NCI-H1694 treated with DMSO at 0.1 percent for 48 hours (cell line): Measurements from ENCODE around the gene KIF17.
"Not testable (repeated sequence)": the region's sequence is repeated elsewhere in the genome, so short reads cannot be mapped to it uniquely, and the experiment has no call there.

Source experiments
- DNase-seq: peaks from one replicate; lab custom pipeline; 2025; lab: John Stamatoyannopoulos, UW

The KIF17 gene

DNA sequence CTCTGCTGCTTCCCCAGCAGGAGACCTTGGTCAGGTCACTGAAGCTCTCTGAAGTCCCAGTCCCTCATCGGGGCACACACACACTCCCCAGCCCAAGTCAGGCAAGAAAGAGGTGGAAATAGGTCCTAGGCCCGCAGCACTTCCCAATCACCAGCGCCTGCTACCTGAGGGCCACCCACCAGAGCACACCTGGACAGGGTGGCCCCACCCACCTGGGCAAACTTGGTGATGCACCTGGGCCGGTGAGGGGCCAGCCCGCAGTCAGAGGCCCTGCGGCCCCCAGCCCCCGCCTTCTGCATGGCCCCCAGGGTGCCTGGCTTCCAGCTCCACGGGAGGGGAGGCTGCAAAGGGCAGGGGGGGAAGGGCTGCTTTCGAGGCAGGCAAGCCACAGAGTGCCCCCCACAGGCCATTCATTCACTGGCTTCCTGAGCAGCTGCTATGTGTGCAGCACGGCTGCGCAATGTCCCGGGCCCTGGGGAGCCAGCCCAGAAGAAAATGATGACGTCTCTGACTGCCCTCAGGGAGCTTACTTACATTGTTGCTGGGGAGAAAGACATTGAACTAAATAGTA is 10.0 kb upstream of the KIF17 start:
- no peak for DNase-seq

DNA sequence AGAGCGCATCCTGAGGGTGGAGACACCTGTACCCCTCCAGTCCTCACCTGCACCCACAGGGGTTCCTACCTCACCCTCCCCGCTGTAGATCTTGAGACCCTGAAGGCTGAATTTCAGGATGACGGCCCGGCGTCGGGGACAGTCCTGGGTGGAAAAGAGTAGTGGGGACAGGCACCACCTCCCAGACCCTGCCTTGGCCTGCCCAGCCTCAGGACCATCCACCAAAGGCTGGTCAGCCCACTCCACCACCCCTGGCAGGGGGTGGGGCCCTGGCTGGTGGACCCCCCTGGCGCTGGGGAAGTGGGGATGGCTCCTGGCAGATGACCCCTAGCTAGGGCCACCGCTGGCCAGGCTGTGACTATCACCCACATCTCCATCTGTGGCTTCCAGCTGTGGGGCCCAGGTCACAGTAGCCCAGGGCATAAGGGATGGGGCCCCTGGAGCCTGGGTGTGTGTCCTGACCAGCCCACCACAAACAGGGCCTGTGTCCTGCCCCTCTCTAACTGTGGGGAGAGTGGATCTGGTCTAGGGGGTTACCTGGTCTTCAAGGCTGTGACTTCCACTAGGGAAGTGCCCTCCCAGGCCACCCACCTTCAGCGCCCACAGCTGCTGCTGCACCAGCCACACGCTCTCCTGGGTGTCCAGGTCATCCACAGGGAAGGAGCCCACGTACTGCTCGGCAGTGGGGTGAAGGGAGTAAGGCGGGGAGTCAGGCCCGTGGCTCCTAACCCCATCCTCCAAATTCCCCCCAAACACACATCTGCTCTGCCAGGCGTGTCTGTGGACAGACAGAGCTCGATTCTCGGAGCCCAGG is 9.3 kb upstream of the KIF17 start:
- no peak for DNase-seq

DNA sequence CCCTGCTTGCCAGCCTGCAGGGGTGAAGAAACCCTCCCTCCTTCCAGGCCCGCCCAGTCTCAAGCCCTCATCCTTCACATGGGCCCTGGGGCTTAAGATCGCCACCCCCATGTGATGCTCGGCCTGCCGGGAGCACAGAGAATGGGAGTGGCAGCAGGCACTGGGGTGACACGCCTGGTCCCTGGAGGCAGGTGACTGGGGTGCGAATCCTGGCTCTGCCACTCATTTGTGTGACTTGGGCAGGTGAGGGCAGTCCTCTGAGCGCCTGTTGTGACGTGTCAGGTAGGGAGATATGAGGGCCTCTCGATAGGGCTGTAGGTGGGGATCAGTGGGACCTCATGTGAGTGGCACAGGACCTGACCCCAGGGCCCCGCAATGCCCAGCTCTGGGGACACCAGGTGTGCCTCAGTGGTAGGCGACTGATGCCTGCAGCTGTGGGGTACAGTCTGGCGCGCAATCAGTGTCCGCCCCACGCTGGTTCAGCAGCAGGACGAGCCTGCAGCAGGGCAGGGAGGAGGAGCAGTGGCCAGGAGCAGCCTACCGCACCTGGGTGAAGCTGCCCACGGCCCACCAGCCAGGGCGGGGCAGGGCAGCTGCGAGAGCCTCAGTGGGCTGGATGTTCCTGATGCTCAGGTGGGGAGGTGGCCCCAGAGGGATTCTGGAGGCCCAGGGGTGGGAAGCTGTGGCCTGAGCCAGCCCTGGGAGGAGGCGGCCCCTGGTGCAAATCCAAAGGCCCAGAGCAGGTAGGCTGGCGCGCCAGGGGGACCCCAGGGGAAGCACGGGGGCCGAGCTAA is 8.5 kb upstream of the KIF17 start:
- no peak for DNase-seq

DNA sequence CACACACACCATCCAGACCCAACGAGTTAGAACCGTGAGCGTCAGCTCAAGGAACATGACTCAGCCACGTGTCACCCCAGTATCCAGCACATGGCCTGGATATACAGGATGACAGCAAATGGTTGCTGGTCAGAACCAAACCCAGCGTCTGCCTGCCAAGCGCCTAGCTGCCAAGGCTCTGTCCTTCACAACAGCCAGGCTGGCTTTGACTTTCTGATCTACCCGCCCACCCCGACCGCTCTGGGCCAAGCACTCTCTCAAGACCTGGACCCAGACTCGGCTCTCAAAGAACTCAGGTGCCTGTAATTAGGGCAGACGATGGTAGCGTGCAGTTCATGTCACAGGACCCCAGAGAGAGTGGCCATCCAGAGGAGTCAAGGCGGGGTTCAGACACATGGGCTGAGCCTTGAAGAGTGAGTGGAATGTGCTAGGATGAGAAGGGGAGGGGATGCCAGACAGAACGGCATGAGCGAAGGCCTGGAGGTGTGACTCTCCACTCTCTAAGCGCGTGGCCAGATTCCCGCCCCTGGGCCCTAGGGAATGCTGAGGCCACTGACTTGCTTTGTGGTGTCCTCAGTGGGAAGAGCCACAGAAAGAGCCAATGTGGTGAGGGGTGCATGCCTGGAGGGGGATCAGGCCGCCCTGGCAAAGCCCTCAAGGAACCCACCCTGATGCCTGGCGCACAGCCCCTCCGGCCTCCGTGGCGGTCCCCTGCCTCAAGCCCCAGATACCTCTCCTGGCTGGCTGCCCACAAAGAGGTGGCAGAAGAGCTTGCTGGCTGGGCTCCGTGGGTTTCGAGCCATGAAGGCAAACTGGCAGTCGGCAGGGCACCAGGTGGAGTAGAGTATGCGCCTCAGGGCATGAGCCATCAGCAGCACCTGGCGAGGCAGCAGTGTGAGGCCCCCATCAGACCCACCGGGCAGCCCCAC is 7.6 kb upstream of the KIF17 start:
- no peak for DNase-seq

DNA sequence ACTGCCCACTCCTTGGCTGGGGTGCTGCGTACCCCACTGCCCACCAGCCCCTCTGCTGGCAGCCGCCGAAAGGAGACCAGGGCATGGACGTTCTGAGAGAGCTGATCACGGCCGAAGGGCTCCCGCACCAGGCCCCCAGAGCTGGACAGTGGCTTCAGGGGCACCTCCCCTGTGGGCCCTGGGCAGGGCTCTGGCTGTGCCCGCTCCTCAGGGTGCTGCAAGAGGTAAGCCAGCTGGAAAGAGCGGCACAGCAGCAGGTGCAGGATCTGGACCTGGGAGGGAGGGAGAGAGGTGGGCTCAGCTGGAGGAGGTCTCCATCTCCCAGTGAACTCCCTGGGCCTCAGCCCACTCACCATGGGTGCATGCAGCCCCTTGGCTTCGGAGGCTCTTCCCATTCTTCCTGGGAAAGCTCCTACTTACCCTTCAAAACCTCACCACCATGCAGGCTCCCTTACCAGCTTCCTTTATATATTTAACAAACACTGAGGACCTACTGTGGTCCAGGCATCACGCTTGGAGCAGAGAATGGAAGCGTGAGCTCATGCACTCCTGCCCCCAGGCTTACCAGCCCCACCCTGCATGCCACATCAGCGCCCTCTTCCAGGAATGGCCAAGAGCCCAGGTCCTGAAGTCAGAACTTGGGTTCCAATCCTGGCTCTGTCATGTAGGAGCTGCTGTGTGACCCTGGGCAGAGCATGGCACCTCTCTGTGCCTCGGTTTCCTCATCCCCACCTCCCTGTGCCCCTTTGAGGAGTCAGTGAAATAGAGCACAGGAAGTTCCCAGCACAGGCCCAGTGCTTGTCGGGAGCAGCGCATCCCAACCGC is 6.8 kb upstream of the KIF17 start:
- DNase-seq: no peak

DNA sequence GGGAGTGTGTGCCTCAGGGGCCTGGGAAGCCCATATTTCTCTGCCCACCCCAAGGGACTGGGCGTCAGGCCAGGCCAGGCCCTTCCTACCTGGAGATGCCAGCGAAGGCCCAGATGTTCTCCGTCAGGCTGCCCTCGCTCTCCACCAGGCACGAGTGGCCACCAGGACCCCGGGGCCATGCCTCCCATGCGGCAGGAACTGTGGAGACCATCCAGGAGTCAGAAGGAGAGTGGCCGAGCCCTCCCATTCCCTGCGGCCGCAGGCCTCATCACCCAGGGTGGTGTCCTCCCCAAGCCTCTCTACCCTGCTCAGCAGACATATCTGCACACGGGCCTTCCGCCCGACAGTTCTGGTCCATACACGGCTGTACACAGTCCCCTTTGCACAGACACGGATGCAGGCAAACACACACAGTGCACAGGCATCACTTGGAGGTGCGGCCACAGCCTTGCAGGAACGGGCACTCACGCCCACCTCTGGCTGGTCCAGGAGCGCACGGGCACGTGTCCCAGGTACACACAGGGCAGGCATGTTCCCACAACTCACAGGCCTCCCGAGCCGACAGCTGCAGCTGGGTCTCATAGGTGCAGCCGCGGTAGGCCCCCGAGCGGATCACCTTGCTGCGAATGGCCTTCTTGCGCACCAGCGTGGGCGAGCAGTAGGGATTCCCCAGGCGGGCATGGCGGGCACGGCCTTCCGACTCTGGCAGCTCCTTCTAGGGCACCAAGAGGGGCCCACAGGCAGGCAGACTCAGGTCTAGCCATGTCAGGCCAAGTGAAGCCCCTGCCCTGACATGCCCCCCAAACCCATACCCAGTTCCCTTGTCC is 5.9 kb upstream of the KIF17 start:
- no peak for DNase-seq

DNA sequence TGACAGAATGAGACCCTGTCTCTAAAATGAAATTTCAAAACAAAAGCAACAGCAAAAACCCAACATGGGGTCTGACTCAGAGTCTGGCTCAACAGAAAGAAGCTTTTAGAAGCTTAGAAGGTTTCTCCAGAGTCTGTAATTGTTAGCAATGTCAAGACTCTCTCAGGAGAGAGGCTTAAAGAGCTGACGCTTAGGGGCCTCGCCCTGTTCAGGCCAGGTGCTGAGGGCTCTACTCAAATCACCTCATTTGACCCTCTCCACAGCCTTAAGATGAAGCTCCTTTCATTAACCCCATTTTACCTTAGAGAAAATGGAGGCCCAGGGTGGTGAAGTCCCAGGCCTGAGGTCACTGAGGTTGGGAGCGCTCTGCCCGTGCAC is 5.3 kb upstream of the KIF17 start:
- no peak for DNase-seq

DNA sequence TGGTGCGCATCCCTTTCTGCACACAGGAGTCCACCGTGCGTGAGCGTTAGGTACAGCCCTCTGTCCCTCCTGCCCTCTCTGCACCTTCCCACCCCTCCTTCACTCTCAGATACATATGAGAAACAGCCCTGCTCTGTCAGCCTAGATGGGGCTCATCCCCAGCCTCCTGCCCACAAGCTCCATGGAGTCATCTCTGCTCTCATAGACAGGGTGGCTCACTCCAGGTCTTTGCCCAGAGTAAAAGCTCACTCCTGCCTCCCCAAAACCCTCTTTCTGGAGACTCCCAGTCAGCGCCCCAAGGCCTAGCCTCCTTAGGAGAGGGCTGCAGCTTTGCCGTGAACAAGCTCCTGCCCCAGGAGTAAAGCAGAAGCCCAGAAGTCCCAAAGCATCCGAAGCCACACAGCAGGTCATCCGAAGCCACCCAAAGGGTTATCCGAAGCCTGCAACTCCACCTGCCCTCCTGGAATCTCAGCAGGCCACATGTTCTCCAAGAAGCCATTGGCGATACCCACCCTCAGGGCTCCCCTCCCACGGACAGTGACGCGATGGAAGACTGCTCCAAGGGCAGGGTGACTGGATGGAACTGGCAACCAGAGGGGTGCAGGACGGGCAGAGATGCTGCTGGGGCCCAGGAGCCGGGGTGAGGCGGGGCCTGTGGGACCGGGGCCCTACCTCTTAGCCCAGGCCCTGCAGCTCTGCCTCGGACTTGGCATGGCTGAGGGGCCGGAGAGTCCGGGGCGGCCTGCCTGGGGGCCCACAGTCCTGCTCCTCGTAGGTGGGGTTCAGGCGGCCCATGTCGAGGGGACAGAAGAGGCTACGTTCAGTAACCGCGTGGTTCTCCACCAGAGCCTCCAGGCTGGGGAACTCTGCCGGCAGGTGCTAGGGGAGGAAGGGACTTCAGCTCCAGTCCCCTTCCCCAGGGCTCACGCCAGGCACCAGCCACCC is 3.6 kb upstream of the KIF17 start:
- DNase-seq: no peak

DNA sequence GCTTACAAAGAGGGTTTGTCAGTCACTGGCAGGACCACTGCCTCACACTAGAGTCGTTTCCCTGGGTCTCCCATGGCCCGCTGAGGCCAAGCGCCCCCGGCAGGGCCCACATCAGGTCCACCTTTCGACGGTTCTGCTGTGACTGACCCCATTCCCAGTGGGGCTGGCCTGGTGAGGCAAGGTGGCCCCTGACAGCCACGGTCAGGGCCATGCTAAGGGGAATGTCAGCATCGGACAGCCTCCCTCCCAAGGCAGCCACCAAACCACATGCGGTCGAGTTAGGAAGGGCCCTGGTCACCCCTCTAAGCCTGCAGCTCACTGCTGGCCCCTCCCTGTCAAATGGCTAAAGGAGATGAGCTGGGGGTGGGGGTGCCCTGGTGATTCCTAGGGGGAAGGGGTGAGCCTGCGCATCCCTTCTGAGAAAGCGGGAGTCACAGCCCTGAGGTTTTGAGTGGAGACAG is 2.9 kb upstream of the KIF17 start:
- DNase-seq: no peak

DNA sequence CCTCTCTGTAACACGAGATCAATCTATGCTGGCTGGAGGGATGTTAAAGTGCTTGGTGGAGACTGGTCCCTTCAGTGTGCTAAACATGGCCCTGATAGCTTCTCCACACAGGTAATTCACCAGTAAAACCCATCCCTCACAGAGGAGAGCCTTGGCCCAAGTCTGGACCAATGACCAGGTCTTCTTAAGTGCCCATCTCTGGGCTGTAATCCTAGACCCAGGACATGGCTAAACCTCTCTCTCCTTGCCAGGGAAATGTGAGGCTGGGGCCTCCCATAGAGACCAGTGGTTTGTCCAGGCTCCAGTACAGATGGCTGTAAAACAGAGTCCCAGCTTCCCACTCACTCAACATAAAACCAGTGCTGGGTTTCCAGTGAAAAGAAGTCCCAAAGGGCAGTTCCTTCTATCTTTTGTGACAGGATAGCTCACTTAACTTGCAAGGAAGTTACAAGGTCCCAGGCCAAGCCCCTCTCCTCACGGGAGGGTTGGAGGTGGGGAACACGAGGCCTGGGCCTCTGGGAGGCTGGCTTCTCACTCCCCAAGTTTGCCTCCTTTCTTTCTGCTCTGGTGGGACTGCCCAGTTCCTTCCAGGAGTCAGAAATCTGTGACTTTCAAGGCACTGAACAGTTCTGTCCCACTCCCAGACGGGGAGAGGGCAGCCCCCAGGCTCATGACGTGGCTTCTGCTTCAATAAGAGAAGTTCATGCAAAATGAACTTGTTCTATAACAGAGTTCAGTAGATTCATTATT is 2.2 kb upstream of the KIF17 start:
- DNase-seq: no peak

DNA sequence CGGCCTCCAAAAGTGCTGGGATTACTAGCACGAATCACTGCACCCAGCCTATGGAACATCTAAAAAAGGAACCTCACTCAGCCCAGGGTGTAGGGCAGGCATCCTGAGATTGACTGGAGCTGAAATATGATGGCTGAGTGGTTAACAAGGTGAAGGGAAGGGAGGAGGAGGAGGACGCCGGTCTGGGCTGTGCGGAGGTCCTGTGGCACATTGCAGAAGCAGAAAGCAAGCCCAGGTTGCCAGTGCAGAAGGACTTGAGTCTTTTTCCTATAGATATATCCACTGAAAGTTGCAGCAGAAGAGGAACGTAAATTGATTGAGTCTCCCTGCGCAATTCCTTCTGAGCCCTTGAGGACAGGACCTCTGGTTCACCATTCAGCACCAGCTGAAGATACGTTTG is 1.5 kb upstream of the KIF17 start:
- no peak for DNase-seq

DNA sequence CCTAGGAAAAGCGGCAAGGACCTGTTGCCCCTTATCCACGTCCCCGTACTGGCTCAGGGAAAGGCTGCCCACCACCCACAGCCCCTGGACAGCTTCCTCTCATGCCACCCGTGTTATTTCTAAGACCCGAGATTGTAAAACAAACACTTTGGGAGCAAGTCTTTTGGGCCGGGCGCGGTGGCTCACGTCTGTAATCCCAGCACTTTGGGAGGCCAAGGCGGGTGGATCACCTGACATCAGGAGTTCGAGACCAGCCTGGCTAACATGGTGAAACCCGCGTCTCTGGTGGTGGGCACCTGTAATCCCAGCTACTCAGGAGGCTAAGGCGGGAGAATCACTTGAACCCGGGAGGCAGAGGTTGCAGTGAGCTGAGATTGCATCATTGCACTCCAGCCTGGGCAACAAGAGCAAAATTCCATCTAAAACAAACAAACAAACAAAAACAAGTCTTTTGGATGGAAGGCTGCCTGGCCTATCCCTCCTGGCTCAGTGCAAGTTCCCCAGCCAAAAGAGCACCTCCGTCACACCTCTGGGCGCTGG is 606 bp upstream of the KIF17 start:
- not testable (repeated sequence) for DNase-seq

DNA sequence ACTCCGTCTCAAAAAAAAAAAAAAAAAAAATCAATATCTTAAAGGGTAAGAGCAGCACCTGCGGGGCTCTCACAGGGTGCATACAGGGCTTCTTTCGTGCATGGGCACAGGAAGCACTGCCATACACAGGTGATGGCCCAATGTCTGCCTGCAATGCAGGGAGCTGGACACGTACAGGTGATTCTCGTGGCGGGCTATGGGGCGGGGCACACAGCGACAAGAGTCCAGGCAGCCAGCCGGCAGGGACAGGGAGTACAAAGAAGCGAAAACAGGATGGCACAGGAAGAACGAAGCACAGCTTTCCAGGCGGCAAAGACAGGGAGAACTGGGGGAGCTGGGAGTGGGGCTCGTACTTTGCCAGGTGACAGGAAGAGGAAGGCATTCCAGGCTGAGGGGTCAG is 1.6 kb downstream of the KIF17 start:
- no peak for DNase-seq

DNA sequence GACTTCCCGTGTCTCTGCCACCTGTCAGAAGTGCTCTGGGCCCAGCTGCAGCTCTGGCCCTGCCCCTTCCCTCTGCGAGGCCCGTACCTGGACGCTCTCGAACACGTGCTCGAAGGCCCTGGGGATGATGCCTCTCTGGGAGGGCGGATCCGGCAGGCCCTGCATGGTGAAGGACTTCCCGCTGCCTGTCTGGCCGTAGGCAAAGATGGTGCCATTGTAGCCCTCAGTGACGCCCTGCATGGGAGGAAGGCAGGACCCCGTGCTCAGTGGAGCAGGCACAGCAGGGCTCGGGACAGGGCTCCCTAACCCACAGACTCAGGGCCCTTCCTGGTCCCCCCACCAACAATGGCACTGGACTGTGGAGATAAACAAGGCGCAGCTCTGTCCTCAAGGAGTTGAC is 2.4 kb downstream of the KIF17 start:
- DNase-seq: no peak

DNA sequence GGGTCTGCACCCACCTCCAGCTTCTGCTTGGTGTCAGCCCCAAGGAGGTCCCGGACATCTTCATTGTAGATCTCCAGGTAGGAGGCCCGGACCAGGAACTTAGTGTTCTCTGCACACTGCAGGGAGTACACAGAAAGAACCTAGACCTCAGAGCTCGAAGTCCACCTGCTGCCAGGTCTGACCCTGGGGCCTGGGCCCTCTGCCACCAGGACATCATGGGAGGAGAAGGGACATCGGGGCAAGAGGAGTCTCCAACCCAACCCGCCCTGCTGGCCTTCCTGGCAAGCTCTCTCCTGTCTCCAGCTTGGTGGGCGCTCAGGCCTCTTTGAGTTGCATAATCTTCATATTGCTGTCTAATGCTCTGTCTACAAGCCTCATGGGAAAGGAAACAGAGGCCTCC is 4.4 kb downstream of the KIF17 start:
- no peak for DNase-seq

DNA sequence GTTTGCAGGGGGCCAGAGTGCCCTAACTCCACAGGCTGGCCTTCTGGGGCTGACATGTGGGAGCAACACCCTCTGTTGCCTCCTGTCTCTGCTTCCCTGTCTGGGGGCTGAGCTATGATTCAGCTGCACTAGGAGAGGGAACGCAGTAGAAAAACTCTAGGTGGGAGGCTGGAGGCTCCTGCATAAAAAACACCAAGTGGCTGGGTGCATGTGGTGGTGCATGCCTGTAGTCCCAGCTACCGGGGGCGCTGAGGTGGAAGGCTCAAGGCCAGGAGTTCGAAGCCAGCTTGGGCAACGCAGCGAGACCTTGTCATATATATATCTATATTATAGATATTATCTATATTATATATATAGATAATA is 5.6 kb downstream of the KIF17 start:
- DNase-seq: peak; percentile 16

DNA sequence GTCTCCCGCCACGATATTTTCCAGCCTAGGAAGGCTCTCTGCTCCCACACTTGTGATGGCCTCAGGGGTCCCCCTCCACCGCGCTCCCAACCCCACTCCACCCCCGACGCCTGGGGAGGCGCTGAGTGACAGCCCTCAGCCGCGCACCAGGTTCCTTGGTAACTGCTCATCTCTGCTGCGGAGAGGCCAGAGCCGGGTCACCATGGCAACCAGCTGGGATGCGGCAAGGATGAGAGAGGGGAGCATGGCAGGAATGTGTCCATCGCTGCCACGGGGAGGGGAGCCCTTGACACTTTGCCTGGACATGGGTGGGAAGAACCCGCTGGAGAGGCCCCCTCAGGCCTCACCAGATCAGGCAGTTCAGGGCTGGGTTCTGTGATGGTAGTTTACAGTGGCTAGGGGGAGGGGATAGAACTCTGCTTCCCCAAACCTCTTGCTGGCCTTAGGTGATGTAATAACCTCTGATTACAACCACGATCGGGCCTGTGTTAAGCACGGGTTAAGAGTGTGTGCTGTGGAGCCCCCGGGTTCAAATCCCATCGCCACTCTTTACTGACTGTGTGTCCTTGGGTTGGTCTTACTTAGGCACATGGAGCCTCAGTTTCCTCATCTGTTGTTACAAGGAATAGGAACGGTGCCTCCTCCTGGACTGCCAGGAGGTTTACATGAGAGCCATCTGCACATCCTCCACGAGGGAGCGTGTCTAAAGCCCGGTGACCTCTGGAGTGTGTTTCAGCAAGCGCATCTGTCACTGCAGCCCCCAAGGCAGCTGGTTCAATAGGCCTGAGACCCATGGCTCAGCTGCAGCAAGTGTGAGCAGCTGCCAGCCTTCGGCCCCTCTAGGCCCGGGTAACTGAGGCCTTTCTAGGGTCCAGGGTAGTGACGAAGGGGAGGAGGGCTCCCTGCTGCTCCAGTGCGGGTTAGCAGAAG is 6.3 kb downstream of the KIF17 start:
- DNase-seq: no peak
